Measurements from ENCODE around the gene PIK3R6. TPM values are rescaled to one million over a fixed set of nuclear protein-coding genes. Genes with fewer than 3 reads are reported as not detected.

The PIK3R6 gene
- total and polyA plus RNA-seq, 2 of the 13 experiments (the other 11 are each of a cell fraction or from before 2014, with no cell fraction given), result not detected

DNA sequence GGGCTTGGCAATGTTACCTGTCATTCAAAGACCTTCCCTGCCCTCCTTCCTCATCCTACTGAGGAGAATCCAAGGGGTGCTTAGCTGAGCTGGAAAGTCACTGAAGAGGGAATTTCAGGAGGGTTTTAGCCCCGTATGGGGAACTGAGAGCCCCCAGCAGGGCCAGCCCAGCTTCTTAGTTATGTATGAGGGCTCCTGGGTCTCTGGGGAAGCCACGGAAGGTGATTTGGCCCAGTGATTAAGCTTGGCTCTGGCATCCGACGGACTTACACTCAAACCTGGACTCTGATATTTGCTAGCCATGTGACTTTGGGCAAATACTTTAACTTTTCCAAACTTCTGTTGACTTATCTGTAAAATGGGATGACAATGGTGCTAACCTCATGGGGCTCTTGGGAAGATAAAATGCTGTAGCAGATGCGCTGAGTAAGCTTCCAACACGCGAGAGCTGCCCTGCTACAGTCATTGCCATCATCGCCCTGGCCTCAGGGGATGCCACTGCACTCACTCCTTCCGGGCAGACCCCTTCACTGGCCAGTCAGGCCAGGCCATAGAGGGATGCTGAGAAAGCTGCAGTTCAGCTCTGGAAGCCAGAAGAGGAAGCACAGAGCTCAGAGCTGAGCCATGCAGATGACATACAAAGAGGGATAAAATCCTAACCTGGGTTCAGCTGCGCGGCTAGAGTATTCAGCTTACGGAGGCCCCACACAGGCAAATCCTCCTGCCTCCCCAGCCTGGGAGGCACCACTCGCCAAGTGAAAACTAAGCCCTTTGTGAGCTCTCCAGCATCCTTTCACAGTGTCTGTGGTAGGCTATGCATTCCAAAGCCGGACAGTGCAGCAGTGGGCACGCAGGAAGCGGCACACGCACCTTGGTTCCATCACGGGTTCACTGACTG lies 44.9 kb upstream of the PIK3R6 start (continued):
- TF ChIP-seq, protein P1, sequence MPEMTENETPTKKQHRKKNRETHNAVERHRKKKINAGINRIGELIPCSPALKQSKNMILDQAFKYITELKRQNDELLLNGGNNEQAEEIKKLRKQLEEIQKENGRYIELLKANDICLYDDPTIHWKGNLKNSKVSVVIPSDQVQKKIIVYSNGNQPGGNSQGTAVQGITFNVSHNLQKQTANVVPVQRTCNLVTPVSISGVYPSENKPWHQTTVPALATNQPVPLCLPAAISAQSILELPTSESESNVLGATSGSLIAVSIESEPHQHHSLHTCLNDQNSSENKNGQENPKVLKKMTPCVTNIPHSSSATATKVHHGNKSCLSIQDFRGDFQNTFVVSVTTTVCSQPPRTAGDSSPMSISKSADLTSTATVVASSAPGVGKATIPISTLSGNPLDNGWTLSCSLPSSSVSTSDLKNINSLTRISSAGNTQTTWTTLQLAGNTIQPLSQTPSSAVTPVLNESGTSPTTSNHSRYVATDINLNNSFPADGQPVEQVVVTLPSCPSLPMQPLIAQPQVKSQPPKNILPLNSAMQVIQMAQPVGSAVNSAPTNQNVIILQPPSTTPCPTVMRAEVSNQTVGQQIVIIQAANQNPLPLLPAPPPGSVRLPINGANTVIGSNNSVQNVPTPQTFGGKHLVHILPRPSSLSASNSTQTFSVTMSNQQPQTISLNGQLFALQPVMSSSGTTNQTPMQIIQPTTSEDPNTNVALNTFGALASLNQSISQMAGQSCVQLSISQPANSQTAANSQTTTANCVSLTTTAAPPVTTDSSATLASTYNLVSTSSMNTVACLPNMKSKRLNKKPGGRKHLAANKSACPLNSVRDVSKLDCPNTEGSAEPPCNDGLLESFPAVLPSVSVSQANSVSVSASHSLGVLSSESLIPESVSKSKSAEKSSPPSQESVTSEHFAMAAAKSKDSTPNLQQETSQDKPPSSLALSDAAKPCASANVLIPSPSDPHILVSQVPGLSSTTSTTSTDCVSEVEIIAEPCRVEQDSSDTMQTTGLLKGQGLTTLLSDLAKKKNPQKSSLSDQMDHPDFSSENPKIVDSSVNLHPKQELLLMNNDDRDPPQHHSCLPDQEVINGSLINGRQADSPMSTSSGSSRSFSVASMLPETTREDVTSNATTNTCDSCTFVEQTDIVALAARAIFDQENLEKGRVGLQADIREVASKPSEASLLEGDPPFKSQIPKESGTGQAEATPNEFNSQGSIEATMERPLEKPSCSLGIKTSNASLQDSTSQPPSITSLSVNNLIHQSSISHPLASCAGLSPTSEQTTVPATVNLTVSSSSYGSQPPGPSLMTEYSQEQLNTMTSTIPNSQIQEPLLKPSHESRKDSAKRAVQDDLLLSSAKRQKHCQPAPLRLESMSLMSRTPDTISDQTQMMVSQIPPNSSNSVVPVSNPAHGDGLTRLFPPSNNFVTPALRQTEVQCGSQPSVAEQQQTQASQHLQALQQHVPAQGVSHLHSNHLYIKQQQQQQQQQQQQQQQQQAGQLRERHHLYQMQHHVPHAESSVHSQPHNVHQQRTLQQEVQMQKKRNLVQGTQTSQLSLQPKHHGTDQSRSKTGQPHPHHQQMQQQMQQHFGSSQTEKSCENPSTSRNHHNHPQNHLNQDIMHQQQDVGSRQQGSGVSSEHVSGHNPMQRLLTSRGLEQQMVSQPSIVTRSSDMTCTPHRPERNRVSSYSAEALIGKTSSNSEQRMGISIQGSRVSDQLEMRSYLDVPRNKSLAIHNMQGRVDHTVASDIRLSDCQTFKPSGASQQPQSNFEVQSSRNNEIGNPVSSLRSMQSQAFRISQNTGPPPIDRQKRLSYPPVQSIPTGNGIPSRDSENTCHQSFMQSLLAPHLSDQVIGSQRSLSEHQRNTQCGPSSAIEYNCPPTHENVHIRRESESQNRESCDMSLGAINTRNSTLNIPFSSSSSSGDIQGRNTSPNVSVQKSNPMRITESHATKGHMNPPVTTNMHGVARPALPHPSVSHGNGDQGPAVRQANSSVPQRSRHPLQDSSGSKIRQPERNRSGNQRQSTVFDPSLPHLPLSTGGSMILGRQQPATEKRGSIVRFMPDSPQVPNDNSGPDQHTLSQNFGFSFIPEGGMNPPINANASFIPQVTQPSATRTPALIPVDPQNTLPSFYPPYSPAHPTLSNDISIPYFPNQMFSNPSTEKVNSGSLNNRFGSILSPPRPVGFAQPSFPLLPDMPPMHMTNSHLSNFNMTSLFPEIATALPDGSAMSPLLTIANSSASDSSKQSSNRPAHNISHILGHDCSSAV (CRISPR knock-in tag; IDR thresholded peaks at IDR 0.05; ENCODE audit: borderline replicate concordance), result no peak

DNA sequence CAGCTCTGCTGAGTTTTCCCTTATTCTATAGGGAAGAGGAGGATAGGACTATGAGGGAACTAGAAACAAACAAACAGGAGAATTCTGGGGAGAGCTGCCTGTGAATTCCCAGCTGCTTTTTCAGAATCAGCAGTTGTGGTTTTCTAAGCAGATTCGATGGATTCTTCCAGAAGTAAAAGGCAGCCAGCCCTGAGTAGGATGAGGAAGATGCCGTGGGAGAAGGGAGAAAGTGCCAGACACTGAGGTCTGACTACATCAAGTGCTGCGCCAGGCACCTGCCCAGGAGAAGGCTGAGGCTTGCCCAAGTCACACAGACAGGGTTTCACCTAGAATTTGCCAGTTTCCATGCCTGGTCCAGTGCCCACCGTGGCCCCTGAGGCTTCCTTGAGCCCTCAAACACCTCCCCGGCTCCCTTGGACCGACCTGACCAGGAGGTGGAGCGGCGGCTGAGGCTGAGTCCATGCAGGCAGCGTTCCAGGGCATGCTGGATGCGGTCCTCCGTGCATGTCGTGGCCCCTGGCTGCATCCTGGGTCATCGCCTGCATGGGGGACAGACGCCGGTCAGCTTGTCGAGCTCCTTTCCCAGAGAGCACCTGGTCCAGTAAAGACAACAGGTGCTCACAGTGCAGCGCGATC lies 43.6 kb upstream of the PIK3R6 start:
- CTCF ChIA-PET (ENCODE audit: low intra/inter-chr PET ratio, low total read pairs), result no interaction called here
- Histone ChIP-seq H3K27me3 (ENCODE audit: control insufficient read depth in 1 of 2, insufficient read depth in 2 of 2, low read length in 2 of 2) (peaks cover 5 to 55% of the 10 kb centered on the region in 2 experiments; a peak in 4 of 5 replicates), H4K20me1 (ENCODE audit: insufficient read depth, low read length) (no peaks in the 10 kb centered on the region), H3K27ac (ENCODE audit: extremely low read length, insufficient read depth, low read length) (no peak overlapping the region), H3K4me1 (ENCODE audit: insufficient read depth, low read length) (no peaks in the 10 kb centered on the region), H3K4me3 (replicated peaks in 1 of 3; ENCODE audit: insufficient read depth in 1 of 3, low read depth in 2 of 3, low read length in 3 of 3) (no peak overlapping the region), H2AFZ (ENCODE audit: low read length) (no peak overlapping the region), H3K9me3 (ENCODE audit: low read length) (no peaks in the 10 kb centered on the region), H3K9ac (ENCODE audit: insufficient read depth, low read depth, low read length) (no peak overlapping the region), H3K4me2 (ENCODE audit: low read depth, low read length) (no peak overlapping the region), H3K79me2 (ENCODE audit: insufficient read depth, low read length) (no peaks in the 10 kb centered on the region), H3K36me3 (replicated peaks in 1 of 2; ENCODE audit: control insufficient read depth in 1 of 2, insufficient read depth in 2 of 2, low read length in 2 of 2) (no peaks in the 10 kb centered on the region)
- FAIRE-seq (no peak), DNase-seq (ENCODE audit: low spot score) (no peak), ATAC-seq (no peak)
- intact Hi-C loops (cut with micrococcal nuclease; ENCODE audit: unreplicated experiment), result no loop called here
- WGBS (ENCODE audit: low lambda C conversion rate), result 2% methylated on average over 3 of the region's 18 CpGs
- POLR2A ChIA-PET, result no interaction called here
- no TSS peak for BruUV-seq (replicated peaks)
- in situ Hi-C loops (cut with HindIII; ENCODE audit: extremely low pct_ligation_motif_present, low pct_unique_long_range_greater_than_20kb), result no loop called here
- TF ChIP-seq, protein P2, sequence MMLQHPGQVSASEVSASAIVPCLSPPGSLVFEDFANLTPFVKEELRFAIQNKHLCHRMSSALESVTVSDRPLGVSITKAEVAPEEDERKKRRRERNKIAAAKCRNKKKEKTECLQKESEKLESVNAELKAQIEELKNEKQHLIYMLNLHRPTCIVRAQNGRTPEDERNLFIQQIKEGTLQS (CRISPR knock-in tag; IDR thresholded peaks at IDR 0.05), result no peak
- TF ChIP-seq CAMTA2 (CRISPR knock-in tag; IDR thresholded peaks at IDR 0.05; ENCODE audit: borderline replicate concordance), result no peak
- no peak for TF ChIP-seq RBM22 (optimal IDR thresholded peaks at IDR 0.05; ENCODE audit: low read length)
- no peak for TF ChIP-seq CHD4 (IDR thresholded peaks at IDR 0.05; ENCODE audit: borderline replicate concordance, low read length)
- no peak for TF ChIP-seq ERF (CRISPR knock-in tag; IDR thresholded peaks at IDR 0.05)
- no peak for TF ChIP-seq ZNF234 (CRISPR knock-in tag; conservative IDR thresholded peaks at IDR 0.05)
- TF ChIP-seq SOX13 (IDR thresholded peaks at IDR 0.05), result no peak
- TF ChIP-seq SOX13 (CRISPR knock-in tag; conservative IDR thresholded peaks at IDR 0.05 in 1 of 2, IDR thresholded peaks at IDR 0.05 in 1 of 2), result no peak
- TF ChIP-seq ZSCAN30 (CRISPR knock-in tag; IDR thresholded peaks at IDR 0.05), result no peak
- TF ChIP-seq ZNF670 (CRISPR knock-in tag; IDR thresholded peaks at IDR 0.05; ENCODE audit: borderline replicate concordance), result no peak
- TF ChIP-seq GPN1 (CRISPR knock-in tag; IDR thresholded peaks at IDR 0.05; ENCODE audit: borderline replicate concordance), result no peak

Data from HepG2 (cell line).